NCI-H748 (cell line): ENCODE measurements around the gene YBX2.

Experiments
- DNase-seq: peaks from one replicate; lab custom pipeline; 2025; ENCODE audit not compliant: unreplicated experiment; lab: John Stamatoyannopoulos, UW

YBX2 gene

DNA sequence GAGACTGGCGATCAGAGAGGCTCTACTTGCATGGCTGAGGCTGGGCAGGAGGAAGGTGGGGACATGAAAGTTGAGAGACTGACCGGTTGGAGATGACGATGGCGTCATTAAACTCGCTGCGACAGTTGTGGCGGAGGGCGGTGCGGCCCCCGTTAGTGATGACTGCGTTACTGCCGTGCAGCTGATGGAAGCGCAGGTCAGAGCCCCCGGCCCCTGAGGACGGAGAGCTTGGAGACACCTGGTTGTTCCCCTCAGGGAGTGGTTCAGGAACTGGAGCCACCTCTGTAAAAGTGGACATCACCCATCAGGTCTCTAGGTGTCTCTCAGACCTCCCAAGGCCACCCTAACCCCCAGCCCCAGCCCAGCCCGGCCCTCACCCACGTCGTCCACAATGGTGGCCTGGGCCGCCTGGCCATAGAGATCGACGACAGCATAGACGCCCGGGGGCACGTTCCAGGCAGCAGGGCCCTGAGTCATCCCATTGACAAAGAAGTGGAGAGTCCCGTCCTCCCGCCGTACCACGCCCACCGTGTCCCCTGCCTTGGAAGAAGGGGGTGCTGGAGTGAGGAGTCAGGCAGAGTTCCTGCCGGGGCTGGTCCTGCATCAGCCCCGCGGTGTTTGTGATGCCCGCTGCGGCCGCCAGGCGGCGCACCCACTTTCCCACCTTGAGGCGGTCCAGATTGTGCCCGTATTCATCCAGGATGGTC, 29.4 kb upstream of the YBX2 start:
- peak; percentile 40 for DNase-seq

GRCh38 chr17:7322520-7323194, 28.2 kb upstream of the YBX2 start:
- no peak for DNase-seq

GRCh38 chr17:7321466-7321865, 27.0 kb upstream of the YBX2 start:
- DNase-seq = no peak

GRCh38 chr17:7318121-7318860, 23.9 kb upstream of the YBX2 start:
- DNase-seq = no peak

DNA sequence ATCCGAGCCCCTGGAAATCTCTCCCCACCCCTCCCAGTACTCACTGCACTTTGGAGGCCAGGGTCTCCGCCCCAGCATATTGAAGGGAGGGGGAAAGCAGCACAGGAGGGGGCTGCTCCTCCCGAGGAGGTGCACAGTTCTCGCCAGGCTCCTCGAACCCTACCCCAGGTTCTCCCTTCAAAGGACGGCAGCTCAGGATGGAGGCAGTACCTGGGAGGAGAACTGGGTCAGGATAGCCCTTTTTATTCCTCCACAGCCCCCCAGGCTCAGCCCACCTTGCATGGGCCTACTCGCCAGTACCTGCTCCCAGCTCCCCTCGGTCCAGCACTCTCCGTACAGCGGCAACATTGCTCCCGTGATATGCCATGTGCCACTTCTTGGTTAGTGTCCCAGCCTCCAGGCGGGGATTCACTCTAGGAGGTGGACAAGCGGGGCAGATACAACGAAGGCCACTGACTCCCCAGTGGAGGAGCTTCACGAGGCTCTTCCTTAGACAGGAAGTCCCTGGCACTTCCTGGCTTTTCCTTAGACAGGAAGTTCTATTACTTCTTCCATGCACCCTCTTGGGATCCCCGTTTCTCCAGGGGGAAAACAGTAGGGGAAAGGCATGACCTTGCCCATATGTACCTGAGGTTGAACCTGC, 22.8 kb upstream of the YBX2 start:
- DNase-seq = no peak

DNA sequence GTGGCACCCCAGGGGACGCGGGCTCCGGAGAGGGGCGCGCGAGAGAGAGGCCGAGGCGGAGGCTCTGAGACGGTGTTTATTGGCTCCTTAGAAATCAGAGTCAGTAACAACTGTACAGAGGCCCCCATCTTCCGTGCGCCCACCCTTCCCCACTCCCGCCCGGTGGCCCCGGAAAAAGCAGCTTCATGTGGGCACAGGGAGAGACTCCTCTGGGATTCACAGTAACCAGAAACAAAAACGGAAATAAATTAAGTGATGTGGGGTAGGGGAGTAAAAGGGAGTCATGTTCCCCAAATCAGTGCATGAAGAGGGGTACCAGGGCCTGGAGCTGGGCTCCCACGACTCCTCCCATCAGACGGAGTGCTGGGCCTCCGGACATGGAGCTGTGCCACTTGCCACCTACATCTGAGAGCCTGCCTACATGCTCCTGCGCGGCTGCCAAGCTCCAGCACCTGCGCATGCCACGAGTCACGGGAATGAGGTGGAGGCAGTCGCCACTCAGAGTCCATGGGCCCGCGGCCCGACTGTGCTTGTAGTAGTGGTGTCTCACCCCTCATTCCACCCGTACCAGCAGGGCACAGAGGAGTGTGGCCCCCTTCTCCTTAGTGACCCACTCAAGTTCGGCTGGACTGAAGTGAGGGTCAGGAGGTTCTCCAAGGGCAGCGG, 21.3 kb upstream of the YBX2 start:
- DNase-seq = peak; percentile 31

DNA sequence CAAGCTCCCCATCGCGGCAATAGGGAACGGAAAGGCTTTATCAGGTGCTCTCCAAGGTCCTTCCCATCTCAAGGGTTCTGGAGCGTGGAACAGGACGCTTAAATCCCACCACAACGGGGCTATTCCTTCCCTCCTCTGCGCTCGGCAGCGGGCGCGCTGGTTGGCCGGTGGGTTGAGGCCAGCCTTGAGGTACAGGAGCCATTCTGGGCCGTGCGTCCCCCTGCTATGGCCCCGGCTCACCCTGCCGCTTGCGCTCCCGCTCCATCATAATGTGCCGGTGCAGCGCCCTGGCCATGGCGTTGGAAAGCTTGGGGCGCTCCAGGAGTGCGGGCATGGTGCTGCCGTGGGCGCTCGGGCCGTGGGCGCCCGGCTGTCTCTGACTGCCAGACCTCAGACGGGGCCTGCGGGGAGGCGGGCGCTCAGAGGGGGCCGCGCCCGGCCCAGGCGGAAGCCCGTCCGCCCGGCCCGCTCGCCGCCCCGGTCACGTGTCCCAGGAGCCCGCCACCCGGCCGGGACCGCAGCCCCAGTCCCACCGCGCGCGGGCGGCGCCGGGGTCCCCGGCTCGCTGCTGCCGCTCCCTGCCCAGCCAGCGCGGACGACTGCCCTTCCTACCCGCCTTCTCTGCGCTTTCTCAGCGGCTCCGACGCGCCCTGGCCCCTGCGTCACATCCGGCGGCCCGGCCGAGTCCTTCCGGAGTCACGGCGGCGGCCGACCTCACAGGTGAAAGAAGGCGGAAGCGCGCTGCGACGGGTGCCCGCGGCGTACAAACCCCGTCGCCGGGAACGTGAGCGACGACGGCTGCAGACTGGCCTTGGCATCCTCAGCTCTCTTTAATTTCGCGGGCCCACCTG, 20.5 kb upstream of the YBX2 start, which contains the start of gene GPS2:
Gene GPS2, minus strand, starts transcription at position 642 of the 851 bp plus-strand sequence. Its CDS starts 308 bp downstream, at position 334.
- DNase-seq = peak; percentile 95

- DNase-seq = no peak
Observed at GRCh38 chr17:7313890-7314718, 19.7 kb upstream of the YBX2 start.

- no peak for DNase-seq
Observed at GRCh38 chr17:7313088-7313889, 18.9 kb upstream of the YBX2 start.

- no peak for DNase-seq
Observed at GRCh38 chr17:7312432-7313087, 18.1 kb upstream of the YBX2 start.

- DNase-seq = no peak
Observed at GRCh38 chr17:7311110-7311705, 16.8 kb upstream of the YBX2 start.

- no peak for DNase-seq
Observed at GRCh38 chr17:7309628-7310027, 15.2 kb upstream of the YBX2 start.

- DNase-seq = peak; percentile 84
Observed at GRCh38 chr17:7308625-7309433, 14.4 kb upstream of the YBX2 start.

DNA sequence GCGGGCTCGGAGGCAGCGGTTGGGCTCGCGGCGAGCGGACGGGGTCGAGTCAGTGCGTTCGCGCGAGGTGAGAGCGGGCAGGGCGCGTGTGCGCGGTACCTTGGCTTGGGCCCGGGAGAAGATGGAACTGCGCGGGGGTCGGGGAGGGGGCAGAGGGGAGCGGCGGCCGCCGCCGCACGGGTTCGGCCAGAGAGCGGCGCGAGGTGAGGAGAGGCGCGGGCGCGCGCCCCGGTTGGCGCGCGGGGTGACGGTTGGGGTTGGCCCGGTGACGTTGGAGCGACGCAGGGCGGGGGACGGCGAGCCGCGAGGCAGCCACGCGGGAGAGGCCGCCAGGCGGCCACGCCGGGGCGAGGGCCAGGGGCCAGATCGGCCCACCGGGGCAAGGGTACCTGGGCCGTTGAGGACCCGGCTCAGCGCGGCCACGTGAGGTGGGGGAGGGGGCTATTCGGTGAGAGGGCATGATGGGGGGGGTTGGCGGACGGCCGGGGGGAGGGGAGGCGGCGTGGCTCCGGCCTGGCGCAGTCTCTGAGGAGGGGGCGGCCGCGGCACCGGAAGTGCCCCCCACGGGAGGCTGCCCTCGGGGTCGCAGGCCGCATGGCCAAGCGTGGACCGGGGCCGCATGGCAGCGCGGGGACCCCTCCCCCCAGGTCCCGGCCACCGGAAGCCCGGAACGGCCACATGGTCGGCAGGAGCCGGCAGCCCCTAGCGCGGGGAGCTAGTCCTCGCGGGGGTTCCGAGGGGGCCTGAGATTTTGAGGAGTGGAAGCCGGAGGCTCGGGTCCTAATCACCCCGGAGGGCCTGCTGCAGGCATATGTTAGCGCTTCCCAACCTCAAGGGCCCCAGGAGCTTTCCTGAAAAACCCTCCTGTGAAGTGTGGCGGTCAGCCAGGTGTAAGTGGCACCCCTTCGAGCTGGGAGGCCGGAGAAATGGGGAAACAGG, 13.5 kb upstream of the YBX2 start:
- DNase-seq = peak; percentile 61

- DNase-seq = peak; percentile 100
Observed at GRCh38 chr17:7306911-7307685, 12.7 kb upstream of the YBX2 start, which contains the start of gene EIF5A. Gene EIF5A, plus strand, starts transcription at chr17:7307628. Its CDS starts 2,008 bp downstream, at chr17:7309636.
